ENCODE measurements around the gene CSTB. TPM values are rescaled to one million over a fixed set of nuclear protein-coding genes. Genes with fewer than 3 reads are reported as not detected.

Gene CSTB
- total and polyA plus RNA-seq, 2 donors (not counting 1 experiment from before 2014, with no cell fraction given) = 14.0 to 28.3 TPM

- ATAC-seq (ENCODE audit: low read depth) (no peak), DNase-seq (no peak)
- CTCF ChIA-PET = no interaction called here
- no peaks in the 10 kb centered on the region for H3K4me1 Mint-ChIP-seq
- H3K4me3 Mint-ChIP-seq = no peak overlapping the region
- Histone ChIP-seq H3K27me3 (replicated peaks in 1 of 4; ENCODE audit: control extremely low read depth in 1 of 4, control insufficient read depth in 3 of 4, insufficient read depth in 4 of 4, low read length in 3 of 4) (no peaks in the 10 kb centered on the region), H3K27ac (ENCODE audit: low read length in 2 of 2) (no peak overlapping the region), H3K4me3 (ENCODE audit: control extremely low read depth in 1 of 5, extremely low read depth in 1 of 5, insufficient read depth in 1 of 5, low read depth in 2 of 5, low read length in 4 of 5) (no peak overlapping the region), H3K9me3 (ENCODE audit: control extremely low read depth in 1 of 3, control insufficient read depth in 2 of 3, insufficient read depth in 1 of 3, low read length in 2 of 3) (no peaks in the 10 kb centered on the region), H4K20me1 (ENCODE audit: control insufficient read depth, insufficient read depth, low read length, poor library complexity, severe bottlenecking) (no peaks in the 10 kb centered on the region), H3K9ac (ENCODE audit: low read length) (no peak overlapping the region), H3K36me3 (replicated peaks in 1 of 2; ENCODE audit: control extremely low read depth in 1 of 2, control insufficient read depth in 1 of 2, extremely low read depth in 1 of 2, insufficient read depth in 2 of 2, low read length in 1 of 2) (peaks cover 1 to 22% of the 10 kb centered on the region in 2 experiments), H3K79me2 (ENCODE audit: control insufficient read depth, insufficient read depth, low read length) (no peaks in the 10 kb centered on the region), H2AFZ (ENCODE audit: insufficient read depth, low read depth, low read length, poor library complexity, severe bottlenecking) (no peak overlapping the region), H3K4me1 (ENCODE audit: control insufficient read depth in 2 of 2, insufficient read depth in 2 of 2, low read length in 2 of 2) (no peaks in the 10 kb centered on the region), H3K4me2 (replicated peaks; ENCODE audit: low read depth, low read length, poor library complexity, severe bottlenecking) (no peak overlapping the region)
- no peak overlapping the region for H3K27ac Mint-ChIP-seq
- no peaks in the 10 kb centered on the region for H3K27me3 Mint-ChIP-seq
- POLR2A ChIA-PET = no interaction called here
- no peaks in the 10 kb centered on the region for H3K9me3 Mint-ChIP-seq (ENCODE audit: insufficient read depth)
- intact Hi-C loops (cut with micrococcal nuclease) = no loop called here
- WGBS (ENCODE audit: insufficient coverage) = 98% methylated on average over 14 of the region's 17 CpGs
- no peak for TF ChIP-seq EZH2 (IDR thresholded peaks at IDR 0.05; ENCODE audit: borderline replicate concordance, insufficient read depth, low read depth, low read length, poor library complexity, severe bottlenecking)
- TF ChIP-seq, protein P1, sequence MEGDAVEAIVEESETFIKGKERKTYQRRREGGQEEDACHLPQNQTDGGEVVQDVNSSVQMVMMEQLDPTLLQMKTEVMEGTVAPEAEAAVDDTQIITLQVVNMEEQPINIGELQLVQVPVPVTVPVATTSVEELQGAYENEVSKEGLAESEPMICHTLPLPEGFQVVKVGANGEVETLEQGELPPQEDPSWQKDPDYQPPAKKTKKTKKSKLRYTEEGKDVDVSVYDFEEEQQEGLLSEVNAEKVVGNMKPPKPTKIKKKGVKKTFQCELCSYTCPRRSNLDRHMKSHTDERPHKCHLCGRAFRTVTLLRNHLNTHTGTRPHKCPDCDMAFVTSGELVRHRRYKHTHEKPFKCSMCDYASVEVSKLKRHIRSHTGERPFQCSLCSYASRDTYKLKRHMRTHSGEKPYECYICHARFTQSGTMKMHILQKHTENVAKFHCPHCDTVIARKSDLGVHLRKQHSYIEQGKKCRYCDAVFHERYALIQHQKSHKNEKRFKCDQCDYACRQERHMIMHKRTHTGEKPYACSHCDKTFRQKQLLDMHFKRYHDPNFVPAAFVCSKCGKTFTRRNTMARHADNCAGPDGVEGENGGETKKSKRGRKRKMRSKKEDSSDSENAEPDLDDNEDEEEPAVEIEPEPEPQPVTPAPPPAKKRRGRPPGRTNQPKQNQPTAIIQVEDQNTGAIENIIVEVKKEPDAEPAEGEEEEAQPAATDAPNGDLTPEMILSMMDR (IDR thresholded peaks at IDR 0.05) = no peak
Measured at GRCh38 chr21:43748622-43749021, 27.5 kb downstream of the CSTB start.

DNA sequence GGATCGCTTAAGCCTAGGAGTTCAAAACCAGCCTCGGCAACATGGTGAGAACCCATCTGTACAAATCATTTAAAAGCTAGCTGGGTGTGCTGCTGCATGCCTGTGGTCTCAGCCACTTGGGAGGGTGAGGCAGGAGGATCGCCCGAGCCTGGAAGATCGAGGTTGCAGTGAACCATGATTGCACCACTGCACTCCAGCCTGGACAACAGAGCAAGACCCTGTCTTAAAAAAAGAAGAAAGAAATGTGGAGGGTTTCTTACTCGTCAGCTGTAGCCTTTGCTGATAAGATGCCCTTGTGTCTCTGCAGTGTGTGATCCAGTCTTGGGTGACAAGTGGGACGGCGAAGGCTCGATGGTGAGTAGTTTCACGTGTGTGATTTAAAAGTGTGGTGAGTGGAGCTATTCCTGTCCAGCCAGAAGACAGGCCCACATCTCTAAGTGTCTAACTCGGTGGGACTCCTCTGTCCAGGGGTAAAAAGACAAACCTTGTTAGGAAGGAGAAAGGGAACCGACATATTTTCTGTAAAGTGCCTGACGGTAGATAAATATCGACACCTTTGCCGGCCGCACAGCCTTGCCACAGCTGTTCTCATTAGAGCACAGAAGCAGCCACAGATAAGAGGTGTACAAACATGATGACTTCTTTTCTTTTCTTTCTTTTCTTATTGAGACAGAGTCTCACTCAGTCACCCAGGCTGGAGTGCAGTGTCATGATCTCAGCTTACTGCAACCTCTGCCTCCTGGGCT is 30.2 kb downstream of the CSTB start:
- H3K27ac ChIP-seq (ENCODE audit: low read length in 2 of 2) = no peak overlapping the region
- no peak overlapping the region for H3K4me3 ChIP-seq (ENCODE audit: control extremely low read depth in 1 of 5, extremely low read depth in 1 of 5, insufficient read depth in 1 of 5, low read depth in 2 of 5, low read length in 4 of 5)
- no peaks in the 10 kb centered on the region for H3K27me3 Mint-ChIP-seq
- intact Hi-C loops (cut with micrococcal nuclease) = no loop called here
- H3K9me3 Mint-ChIP-seq (ENCODE audit: insufficient read depth) = no peaks in the 10 kb centered on the region
- H3K79me2 ChIP-seq (ENCODE audit: control insufficient read depth, insufficient read depth, low read length) = no peaks in the 10 kb centered on the region
- POLR2A ChIA-PET = interaction anchor here (0.6 kb wide), 1 partner anchor 125 kb away, joined by 3 read pairs; no protein-coding TSS in a partner anchor
- TF ChIP-seq, protein P1 (IDR thresholded peaks at IDR 0.05) = no peak
- TF ChIP-seq EZH2 (IDR thresholded peaks at IDR 0.05; ENCODE audit: borderline replicate concordance, insufficient read depth, low read depth, low read length, poor library complexity, severe bottlenecking) = no peak
- no peaks in the 10 kb centered on the region for H3K4me1 ChIP-seq (ENCODE audit: control insufficient read depth in 2 of 2, insufficient read depth in 2 of 2, low read length in 2 of 2)
- CTCF ChIA-PET = no interaction called here
- no peak overlapping the region for H3K4me3 Mint-ChIP-seq
- H3K4me1 Mint-ChIP-seq = no peaks in the 10 kb centered on the region
- H4K20me1 ChIP-seq (ENCODE audit: control insufficient read depth, insufficient read depth, low read length, poor library complexity, severe bottlenecking) = no peaks in the 10 kb centered on the region
- no peak overlapping the region for H2AFZ ChIP-seq (ENCODE audit: insufficient read depth, low read depth, low read length, poor library complexity, severe bottlenecking)
- H3K9me3 ChIP-seq (ENCODE audit: control extremely low read depth in 1 of 3, control insufficient read depth in 2 of 3, insufficient read depth in 1 of 3, low read length in 2 of 3) = no peaks in the 10 kb centered on the region
- DNase-seq = no peak
- H3K36me3 ChIP-seq (replicated peaks in 1 of 2; ENCODE audit: control extremely low read depth in 1 of 2, control insufficient read depth in 1 of 2, extremely low read depth in 1 of 2, insufficient read depth in 2 of 2, low read length in 1 of 2) = peaks cover 1 to 16% of the 10 kb centered on the region in 2 experiments
- ATAC-seq (ENCODE audit: low read depth) = no peak
- no peaks in the 10 kb centered on the region for H3K27me3 ChIP-seq (replicated peaks in 1 of 4; ENCODE audit: control extremely low read depth in 1 of 4, control insufficient read depth in 3 of 4, insufficient read depth in 4 of 4, low read length in 3 of 4)
- H3K9ac ChIP-seq (ENCODE audit: low read length) = no peak overlapping the region
- WGBS (ENCODE audit: insufficient coverage) = 98% methylated on average over 13 of the region's 16 CpGs
- H3K4me2 ChIP-seq (replicated peaks; ENCODE audit: low read depth, low read length, poor library complexity, severe bottlenecking) = no peak overlapping the region
- no peak overlapping the region for H3K27ac Mint-ChIP-seq

Measured in B cell (primary cell).